Thoracic aorta (tissue), 2 donors: ENCODE results near the gene RSPO4. TPM values are rescaled to one million over a fixed set of nuclear protein-coding genes. Genes with fewer than 3 reads are reported as not detected.
"Not testable (repeated sequence)": the region's sequence is repeated elsewhere in the genome, so short reads cannot be mapped to it uniquely, and the experiment has no call there.

Experiments
- ATAC-seq: fragments of 150-250 bp; one replicate; pipeline ENCODE4 v1.8.0; 2017; ENCODE audit warnings: low read depth; ENCODE audit not compliant: insufficient number of reproducible peaks, low FRiP score
- DNase-seq: peaks from one replicate; pipeline ENCODE4 v3.0.0-alpha.2; 2020; ENCODE audit warnings: low spot score
- H3K27ac ChIP-seq, 2 donors: fragments of 200-600 bp; sonication (generic); 1 replicate in 1 of 2; 2 replicates in 1 of 2; pipeline ENCODE4 v1.5.1; 2016; ENCODE audit warnings: mild to moderate bottlenecking in 2 of 2, moderate library complexity in 2 of 2
- H3K27me3 ChIP-seq: fragments of 200-600 bp; sonication (generic); replicated peaks from 2 replicates; pipeline ENCODE4 v1.6.0; 2016; ENCODE audit warnings: mild to moderate bottlenecking; ENCODE audit not compliant: insufficient read depth
- H3K36me3 ChIP-seq: fragments of 200-600 bp; sonication (generic); one replicate; pipeline ENCODE4 v1.5.1; 2016
- H3K4me1 ChIP-seq, 2 donors: fragments of 200-600 bp; sonication (generic); 1 replicate in 1 of 2; 2 replicates in 1 of 2; pipeline versions ENCODE4 v1.5.1 to v1.6.0; 2016; ENCODE audit warnings: low read depth in 2 of 2, mild to moderate bottlenecking in 1 of 2; ENCODE audit not compliant: control insufficient read depth in 1 of 2
- H3K4me3 ChIP-seq: fragments of 200-600 bp; sonication (generic); 2 replicates; pipeline ENCODE4 v1.5.1; 2016; ENCODE audit warnings: mild to moderate bottlenecking
- H3K9me3 ChIP-seq: fragments of 200-600 bp; sonication (generic); 2 replicates; pipeline ENCODE4 v1.5.1; 2016
- total RNA-seq, 2 donors: library from RNA; depleted of rRNA; stranded (reverse); fragments of >200 nt; gene quantifications; one replicate each; pipeline versions ENCODE4 v1.1.0 to v1.2.3, GENCODE V29; 2016
- TF ChIP-seq, protein P1 (sequence below): fragments of 200-600 bp; sonication (generic); IDR thresholded peaks from one replicate; pipeline ENCODE4 v1.5.1; 2019; ENCODE audit warnings: antibody characterized with exemption

The RSPO4 gene
- total RNA-seq, 2 donors from 2014 or later: not detected

- no peaks in the 10 kb centered on the region for H3K36me3 ChIP-seq
- no peak for DNase-seq
- H3K27ac ChIP-seq: no peak overlapping the region
- H3K9me3 ChIP-seq: no peaks in the 10 kb centered on the region
- no peak for ATAC-seq
- H3K27me3 ChIP-seq: no peaks in the 10 kb centered on the region
- TF ChIP-seq, protein P1, sequence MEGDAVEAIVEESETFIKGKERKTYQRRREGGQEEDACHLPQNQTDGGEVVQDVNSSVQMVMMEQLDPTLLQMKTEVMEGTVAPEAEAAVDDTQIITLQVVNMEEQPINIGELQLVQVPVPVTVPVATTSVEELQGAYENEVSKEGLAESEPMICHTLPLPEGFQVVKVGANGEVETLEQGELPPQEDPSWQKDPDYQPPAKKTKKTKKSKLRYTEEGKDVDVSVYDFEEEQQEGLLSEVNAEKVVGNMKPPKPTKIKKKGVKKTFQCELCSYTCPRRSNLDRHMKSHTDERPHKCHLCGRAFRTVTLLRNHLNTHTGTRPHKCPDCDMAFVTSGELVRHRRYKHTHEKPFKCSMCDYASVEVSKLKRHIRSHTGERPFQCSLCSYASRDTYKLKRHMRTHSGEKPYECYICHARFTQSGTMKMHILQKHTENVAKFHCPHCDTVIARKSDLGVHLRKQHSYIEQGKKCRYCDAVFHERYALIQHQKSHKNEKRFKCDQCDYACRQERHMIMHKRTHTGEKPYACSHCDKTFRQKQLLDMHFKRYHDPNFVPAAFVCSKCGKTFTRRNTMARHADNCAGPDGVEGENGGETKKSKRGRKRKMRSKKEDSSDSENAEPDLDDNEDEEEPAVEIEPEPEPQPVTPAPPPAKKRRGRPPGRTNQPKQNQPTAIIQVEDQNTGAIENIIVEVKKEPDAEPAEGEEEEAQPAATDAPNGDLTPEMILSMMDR: no peak
- H3K4me3 ChIP-seq: no peak overlapping the region
- H3K4me1 ChIP-seq: no peaks in the 10 kb centered on the region
Observed at GRCh38 chr20:988272-988671, 13.8 kb downstream of the RSPO4 start.

GRCh38 chr20:987677-988076 lies 14.4 kb downstream of the RSPO4 start:
- H3K27me3 ChIP-seq: no peaks in the 10 kb centered on the region
- TF ChIP-seq, protein P1: no peak
- H3K4me1 ChIP-seq: no peaks in the 10 kb centered on the region
- no peak overlapping the region for H3K4me3 ChIP-seq
- ATAC-seq: no peak
- H3K36me3 ChIP-seq: no peaks in the 10 kb centered on the region
- DNase-seq: no peak
- no peaks in the 10 kb centered on the region for H3K9me3 ChIP-seq
- H3K27ac ChIP-seq: no peak overlapping the region

DNA sequence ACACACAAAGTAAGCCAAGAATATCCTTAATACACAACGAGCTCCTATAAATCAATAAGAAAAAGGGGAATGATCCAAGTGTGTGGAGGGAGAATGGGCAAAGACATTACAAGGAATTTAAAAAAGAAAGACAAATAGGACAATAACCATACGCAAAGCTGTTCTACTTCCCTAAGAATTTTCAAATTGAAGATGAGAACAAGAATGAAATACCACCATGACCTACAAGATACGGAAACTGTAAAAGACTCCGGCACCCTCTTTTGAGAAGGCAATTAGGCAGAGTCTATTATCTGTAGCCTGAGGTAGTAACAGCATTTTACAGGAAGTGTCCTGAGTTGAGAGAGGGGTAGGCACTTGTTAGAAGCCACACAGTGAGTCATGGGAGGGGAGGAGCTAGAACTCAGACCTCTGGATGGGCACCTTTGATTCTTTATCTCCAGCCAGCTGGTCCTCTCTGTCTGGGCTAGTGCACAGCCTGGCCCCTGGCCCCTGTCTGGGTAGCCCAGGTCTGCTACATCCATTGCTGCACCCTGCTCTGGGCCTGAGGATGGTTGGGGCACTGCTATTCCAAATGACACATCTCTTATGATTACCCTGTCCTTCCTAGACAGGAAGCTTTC lies 15.3 kb downstream of the RSPO4 start:
- Histone ChIP-seq H3K4me1 (no peaks in the 10 kb centered on the region), H3K27me3 (no peaks in the 10 kb centered on the region), H3K36me3 (no peaks in the 10 kb centered on the region), H3K4me3 (no peak overlapping the region), H3K27ac (no peak overlapping the region), H3K9me3 (no peaks in the 10 kb centered on the region)
- ATAC-seq (no peak), DNase-seq (no peak)
- TF ChIP-seq, protein P1: no peak

GRCh38 chr20:984994-985393 lies 17.1 kb downstream of the RSPO4 start:
- H3K36me3 ChIP-seq, ATAC-seq, DNase-seq, H3K27me3 ChIP-seq, H3K4me3 ChIP-seq, H3K27ac ChIP-seq, H3K9me3 ChIP-seq, H3K4me1 ChIP-seq: not testable (repeated sequence)

DNA sequence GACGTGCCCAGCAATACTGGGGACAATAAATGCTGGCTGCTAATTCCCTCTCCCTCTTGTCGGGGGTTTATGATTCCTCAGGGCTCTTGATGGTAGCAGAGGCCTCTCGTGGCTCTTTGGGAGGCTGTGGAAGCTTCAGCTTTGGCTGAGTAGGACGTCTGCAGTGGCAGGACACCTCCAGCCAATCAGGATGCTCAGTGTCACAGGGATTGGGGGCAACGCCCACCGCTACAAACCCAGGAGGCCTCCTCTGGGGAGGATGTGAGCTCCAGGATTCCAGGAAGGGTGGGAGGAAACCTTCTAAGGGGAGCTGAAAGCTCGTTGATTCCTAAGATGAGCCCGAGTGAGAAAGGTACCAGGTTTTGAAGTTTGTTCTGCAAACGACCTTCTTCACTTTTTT lies 19.4 kb downstream of the RSPO4 start:
- TF ChIP-seq, protein P1: no peak
- H3K27me3 ChIP-seq: no peaks in the 10 kb centered on the region
- no peak overlapping the region for H3K27ac ChIP-seq
- DNase-seq (no peak), ATAC-seq (no peak)
- no peak overlapping the region for H3K4me3 ChIP-seq
- no peaks in the 10 kb centered on the region for H3K4me1 ChIP-seq
- H3K36me3 ChIP-seq: no peaks in the 10 kb centered on the region
- H3K9me3 ChIP-seq: no peaks in the 10 kb centered on the region

GRCh38 chr20:977021-977420 lies 25.1 kb downstream of the RSPO4 start:
- no peak overlapping the region for H3K27ac ChIP-seq
- DNase-seq: no peak
- TF ChIP-seq, protein P1: no peak
- no peaks in the 10 kb centered on the region for H3K27me3 ChIP-seq
- H3K36me3 ChIP-seq: no peaks in the 10 kb centered on the region
- H3K9me3 ChIP-seq: no peaks in the 10 kb centered on the region
- ATAC-seq: no peak
- no peaks in the 10 kb centered on the region for H3K4me1 ChIP-seq
- no peak overlapping the region for H3K4me3 ChIP-seq
